IMR-90 (cell line): Measurements from ENCODE around the gene ACKR4.

Source experiments
- BHLHE40 ChIP-seq: fragments of 150-350 bp; IDR thresholded peaks from 2 replicates; pipeline ENCODE4 v1.6.1; 2016; ENCODE audit warnings: mild to moderate bottlenecking, low read depth, low read length
- CEBPB ChIP-seq: IDR thresholded peaks from 2 replicates; pipeline ENCODE4 v1.6.1; 2012; ENCODE audit warnings: low read depth, low read length, improper control_type of control experiment
- FOS ChIP-seq: fragments of 150-350 bp; IDR thresholded peaks from 2 replicates; pipeline ENCODE4 v1.6.1; 2016; ENCODE audit warnings: low read depth, low read length
- MAZ ChIP-seq: IDR thresholded peaks from 2 replicates; pipeline ENCODE4 v1.6.1; 2012; ENCODE audit warnings: low read depth, mild to moderate bottlenecking, low read length, improper control_type of control experiment, moderate library complexity, borderline replicate concordance
- POLR2A ChIP-seq: IDR thresholded peaks from 2 replicates; pipeline ENCODE4 v1.6.1; 2012; ENCODE audit warnings: mild to moderate bottlenecking, low read depth, low read length
- RAD21 ChIP-seq: IDR thresholded peaks from 2 replicates; pipeline ENCODE4 v1.6.1; 2012; ENCODE audit warnings: low read length, improper control_type of control experiment
- SMC3 ChIP-seq: fragments of 150-350 bp; IDR thresholded peaks from 2 replicates; pipeline ENCODE4 v1.6.1; 2016; ENCODE audit warnings: low read depth, mild to moderate bottlenecking, antibody characterized with exemption, low read length, moderate library complexity
- USF2 ChIP-seq: fragments of 150-350 bp; IDR thresholded peaks from 2 replicates; pipeline ENCODE4 v1.6.1; 2017; ENCODE audit warnings: mild to moderate bottlenecking, antibody characterized with exemption, low read length, low read depth
- TF ChIP-seq, protein P1 (sequence below): conservative IDR thresholded peaks from 2 replicates; pipeline ENCODE4 v1.5.1; 2012; ENCODE audit warnings: mild to moderate bottlenecking, low read depth, low read length, improper control_type of control experiment

DNA sequence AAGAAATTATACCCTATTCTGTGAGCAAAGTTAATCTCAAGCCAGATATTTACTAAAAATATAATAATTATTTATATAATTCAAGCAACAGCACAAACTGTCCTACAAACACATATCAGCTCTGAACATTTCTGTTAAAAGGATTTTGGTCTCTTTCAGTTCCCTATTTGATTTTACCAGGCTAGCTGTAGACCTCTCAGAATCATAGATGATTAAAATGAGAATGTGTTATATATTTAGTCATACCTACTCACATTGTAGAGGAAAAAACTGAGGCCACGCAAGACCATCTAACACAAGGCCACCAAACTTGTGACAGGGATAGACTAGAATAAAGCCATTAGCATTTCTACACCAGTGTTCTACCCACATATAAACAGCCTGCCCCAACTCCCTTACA lies 28.5 kb downstream of the ACKR4 start:
- TF ChIP-seq BHLHE40 = no peak
- TF ChIP-seq, protein P1, sequence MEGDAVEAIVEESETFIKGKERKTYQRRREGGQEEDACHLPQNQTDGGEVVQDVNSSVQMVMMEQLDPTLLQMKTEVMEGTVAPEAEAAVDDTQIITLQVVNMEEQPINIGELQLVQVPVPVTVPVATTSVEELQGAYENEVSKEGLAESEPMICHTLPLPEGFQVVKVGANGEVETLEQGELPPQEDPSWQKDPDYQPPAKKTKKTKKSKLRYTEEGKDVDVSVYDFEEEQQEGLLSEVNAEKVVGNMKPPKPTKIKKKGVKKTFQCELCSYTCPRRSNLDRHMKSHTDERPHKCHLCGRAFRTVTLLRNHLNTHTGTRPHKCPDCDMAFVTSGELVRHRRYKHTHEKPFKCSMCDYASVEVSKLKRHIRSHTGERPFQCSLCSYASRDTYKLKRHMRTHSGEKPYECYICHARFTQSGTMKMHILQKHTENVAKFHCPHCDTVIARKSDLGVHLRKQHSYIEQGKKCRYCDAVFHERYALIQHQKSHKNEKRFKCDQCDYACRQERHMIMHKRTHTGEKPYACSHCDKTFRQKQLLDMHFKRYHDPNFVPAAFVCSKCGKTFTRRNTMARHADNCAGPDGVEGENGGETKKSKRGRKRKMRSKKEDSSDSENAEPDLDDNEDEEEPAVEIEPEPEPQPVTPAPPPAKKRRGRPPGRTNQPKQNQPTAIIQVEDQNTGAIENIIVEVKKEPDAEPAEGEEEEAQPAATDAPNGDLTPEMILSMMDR = no peak
- TF ChIP-seq POLR2A = no peak
- TF ChIP-seq USF2 = no peak
- TF ChIP-seq RAD21 = no peak
- no peak for TF ChIP-seq MAZ
- TF ChIP-seq FOS = no peak
- no peak for TF ChIP-seq CEBPB
- no peak for TF ChIP-seq SMC3
